Forelimb muscle (tissue), 1 donor: ENCODE measurements around the gene SLC35A3. TPM values are rescaled to one million over a fixed set of nuclear protein-coding genes. Genes with fewer than 3 reads are reported as not detected.

Source experiments
- DNase-seq: peaks from one replicate; pipeline ENCODE4 v3.0.0-alpha.2; 2013; ENCODE audit warnings: low read depth
- polyA plus RNA-seq: library from polyadenylated mRNA; unstranded; fragments of 120-200 nt; gene quantifications from one replicate; pipeline ENCODE4 v1.2.1, GENCODE V29; 2013; ENCODE audit not compliant: insufficient read length

The SLC35A3 gene
- polyA plus RNA-seq, 1 donor, result 12.1 TPM

- no peak for DNase-seq
These were observed 106.9 kb downstream of the SLC35A3 start for GRCh38 chr1:100076744-100077143.

DNA sequence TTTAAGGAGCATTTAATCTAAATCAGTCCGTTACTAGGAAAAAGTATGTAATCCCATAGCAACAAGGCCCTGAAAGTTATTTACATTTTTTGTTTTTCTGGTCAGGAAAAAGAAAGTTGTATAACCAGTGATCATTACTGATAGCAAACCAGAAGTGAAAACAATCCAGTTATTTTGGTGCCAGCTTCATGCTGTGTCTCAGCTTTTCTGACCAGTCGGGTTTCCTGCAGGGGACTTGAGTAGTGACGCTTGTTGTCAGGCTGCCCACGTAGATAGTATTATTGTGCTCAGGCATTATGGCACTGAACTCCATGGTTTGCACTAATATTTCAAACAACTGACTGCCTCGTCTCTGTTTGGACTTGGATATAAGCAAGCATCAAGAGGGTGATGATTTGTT is 107.7 kb downstream of the SLC35A3 start:
- DNase-seq, result no peak

DNA sequence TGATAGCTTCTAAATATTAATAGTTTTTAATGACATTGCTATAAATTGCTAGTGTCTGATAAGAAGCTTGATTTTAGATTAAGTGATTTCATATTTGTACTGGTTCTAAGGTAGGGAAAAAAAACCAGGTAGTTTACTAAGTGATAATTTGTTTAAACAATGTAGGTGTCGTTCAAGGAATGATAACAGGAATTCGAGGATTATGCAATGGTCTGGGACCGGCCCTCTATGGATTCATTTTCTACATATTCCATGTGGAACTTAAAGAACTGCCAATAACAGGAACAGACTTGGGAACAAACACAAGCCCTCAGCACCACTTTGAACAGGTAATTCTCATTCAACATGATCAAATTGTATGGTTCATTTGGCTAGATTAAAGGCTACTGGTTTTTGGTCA is 110.5 kb downstream of the SLC35A3 start:
- no peak for DNase-seq

Other genes with a start within 250 kb of the SLC35A3 start
- 3.9 TPM for gene FRRS1, start 203.4 kb upstream of the SLC35A3 start, polyA plus RNA-seq
- 284 TPM for gene AGL, start 119.6 kb upstream of the SLC35A3 start, polyA plus RNA-seq
- gene SASS6, start 162.9 kb downstream of the SLC35A3 start, polyA plus RNA-seq, result 4.0 TPM
- 26.9 TPM for gene TRMT13, start 163.2 kb downstream of the SLC35A3 start, polyA plus RNA-seq
- 227 TPM for gene LRRC39, start 208.3 kb downstream of the SLC35A3 start, polyA plus RNA-seq